HG02981 (cell line): ENCODE data around the gene AARS2.

ENCODE experiments used
- ATAC-seq: cut with Tn5 transposase; IDR thresholded peaks from one replicate; pipeline ENCODE4 v1.9.1; 2021; ENCODE audit warnings: mild to moderate bottlenecking, moderate library complexity; ENCODE audit not compliant: unreplicated experiment

AARS2 gene

GRCh38 chr6:44277763-44278162, 35.4 kb downstream of the AARS2 start:
- ATAC-seq, result no peak

- no peak for ATAC-seq
Measured at GRCh38 chr6:44276667-44277640, 36.2 kb downstream of the AARS2 start.

- no peak for ATAC-seq
Measured at GRCh38 chr6:44275749-44276648, 37.1 kb downstream of the AARS2 start.

DNA sequence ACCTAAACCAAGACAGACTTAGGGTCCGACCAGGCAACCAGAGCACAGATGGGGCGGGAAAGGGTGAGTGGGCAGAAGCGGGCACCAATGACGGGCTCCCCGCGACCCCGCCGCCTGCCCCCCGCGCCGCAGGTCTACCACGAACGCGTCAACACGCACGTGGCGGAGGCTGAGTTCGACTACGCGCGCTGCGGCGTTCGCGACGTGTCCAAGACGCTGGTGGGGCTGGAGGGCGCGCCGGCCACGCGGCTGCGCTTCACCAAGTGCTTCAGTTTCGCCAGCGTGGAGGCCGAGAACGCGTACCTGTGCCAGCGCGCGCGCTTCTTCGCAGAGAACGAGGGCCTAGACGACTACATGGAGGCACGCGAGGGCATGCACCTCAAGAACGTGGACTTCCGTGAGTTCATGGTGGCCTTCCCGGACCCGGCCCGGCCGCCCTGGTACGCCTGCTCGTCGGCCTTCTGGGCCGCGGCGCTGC, 37.8 kb downstream of the AARS2 start:
- ATAC-seq, result no peak

- ATAC-seq, result no peak
Measured at GRCh38 chr6:44273617-44274016, 39.5 kb downstream of the AARS2 start.

DNA sequence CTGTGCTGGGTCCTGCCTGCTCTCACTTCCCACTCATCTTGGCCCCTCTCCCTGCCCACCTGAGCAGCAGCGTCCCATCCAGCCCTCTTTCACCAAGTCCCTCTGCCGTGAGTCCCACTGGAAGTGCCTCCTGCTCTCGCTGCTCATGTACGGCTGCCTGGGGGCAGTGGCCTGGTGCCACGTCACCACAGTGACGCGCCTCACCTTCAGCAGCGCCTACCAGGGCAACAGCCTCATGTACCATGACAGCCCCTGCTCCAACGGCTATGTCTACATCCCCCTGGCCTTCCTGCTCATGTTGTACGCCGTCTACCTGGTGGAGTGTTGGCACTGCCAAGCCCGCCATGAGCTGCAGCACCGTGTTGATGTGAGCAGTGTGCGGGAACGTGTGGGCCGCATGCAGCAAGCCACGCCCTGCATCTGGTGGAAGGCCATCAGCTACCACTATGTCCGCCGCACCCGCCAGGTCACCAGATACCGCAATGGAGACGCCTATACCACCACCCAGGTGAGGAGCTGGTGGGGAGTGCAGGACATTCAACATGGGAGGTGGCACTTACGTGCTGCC, 40.1 kb downstream of the AARS2 start:
- ATAC-seq, result no peak

DNA sequence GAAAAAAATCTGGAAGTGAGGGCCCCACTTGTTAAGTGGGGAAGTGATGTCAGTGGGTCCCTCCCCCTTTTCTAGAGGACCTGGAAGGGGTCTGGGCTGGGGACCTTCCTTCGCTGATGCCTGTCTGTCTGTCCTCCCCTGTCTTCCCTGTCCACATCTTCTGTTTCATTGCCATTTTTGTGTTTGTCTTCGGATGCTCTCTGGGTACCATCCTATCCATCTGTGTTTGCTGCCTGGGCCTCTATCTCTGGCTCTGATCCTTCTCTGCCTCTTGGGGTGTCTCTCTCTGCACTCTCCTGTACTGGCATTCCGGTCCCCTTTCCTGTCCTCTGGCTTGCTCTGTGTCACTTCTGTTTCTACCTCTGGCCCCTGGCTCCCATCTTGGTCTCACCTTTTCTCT, 40.6 kb downstream of the AARS2 start:
- ATAC-seq, result no peak

GRCh38 chr6:44271914-44272313, 41.2 kb downstream of the AARS2 start:
- ATAC-seq, result no peak

DNA sequence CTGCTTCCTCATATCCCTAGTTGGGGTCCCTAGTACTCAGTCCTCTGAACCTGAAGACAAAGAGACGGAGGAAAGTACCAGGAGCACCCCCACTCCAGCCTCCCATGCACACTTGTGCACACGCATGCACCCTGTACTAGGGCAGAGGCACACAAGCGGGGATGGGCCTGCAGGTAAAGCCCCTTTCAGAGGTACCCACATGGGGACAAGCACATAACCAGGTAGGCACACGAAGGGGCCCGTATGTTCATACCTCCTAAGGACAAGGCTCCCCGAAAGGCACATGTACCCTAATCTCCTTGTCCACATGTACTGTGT, 41.8 kb downstream of the AARS2 start:
- no peak for ATAC-seq

DNA sequence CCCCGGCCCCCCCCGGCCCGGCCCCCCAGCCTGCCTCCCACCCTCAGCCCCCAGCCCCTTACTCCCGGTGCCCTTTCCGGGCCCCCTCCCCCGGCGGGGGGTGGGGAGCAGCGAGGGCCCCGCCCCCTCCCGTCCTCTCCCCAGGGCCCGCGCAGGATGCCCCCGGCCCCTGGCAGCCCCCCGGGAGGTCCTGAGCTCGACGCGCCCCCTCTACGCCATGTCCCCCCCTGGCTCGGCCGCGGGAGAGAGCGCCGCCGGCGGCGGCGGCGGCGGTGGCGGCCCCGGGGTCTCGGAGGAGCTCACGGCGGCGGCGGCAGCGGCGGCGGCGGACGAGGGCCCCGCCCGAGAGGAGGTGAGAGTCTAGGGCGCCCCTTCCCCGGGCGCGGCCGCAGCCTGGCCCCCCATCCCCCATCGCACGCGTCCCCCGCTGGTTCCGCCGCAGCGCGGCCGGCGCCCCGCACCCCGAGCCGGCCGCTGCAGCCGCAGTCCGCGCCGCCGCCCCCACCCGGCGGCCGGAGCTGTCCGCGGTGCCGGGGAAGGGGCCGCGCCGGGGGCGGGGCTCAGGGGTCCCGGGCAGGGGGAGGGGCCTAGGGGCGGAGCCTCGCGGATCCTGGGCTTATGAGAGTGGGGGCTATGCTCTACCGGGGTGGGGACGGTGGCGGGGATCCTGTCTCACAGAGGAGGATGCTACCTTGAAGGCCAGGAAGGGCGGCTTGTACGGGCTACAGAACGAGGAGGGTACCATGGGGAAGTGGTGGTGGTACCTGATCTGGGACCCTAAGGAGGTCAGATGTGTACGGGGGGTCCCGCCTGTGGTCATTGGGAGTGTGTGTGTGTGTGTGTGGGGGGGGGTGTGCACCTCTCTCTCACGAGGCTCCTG, 42.4 kb downstream of the AARS2 start:
- no peak for ATAC-seq

DNA sequence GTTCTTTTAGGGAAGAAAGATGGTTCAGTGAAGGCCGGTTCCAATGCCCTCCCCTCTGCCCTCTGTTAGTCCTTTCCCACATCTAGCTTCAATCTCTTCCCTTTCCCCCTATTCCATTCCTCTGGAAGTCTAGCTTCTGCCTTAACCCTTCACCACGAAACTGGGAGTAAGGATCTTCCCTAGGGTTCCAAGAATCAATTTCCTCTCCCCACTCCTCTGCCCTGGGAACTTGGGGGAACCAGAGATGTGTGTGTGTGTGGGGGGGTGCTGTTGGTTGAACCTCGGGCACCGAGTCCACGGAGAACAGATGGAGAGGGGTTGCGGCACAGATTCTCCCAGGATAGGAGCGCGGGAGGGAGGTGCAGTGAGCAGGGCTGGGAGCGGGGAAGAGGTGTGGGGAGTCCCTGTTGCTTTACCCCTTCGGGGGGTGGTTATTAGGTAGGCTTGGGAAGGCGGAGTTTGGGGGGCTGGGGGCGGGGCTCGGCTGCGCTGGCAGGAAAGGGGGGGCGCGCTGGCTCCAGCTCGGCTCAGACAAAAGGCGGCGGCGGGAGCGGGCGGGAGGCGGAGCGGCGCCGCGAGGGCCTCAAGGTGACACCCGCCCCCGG, 43.1 kb downstream of the AARS2 start, which contains the start of gene TMEM151B:
TSS of gene TMEM151B (plus strand) at position 530 of the 605 bp plus-strand sequence. CDS start 293 bp downstream, outside the sequence.
- ATAC-seq, result no peak

- ATAC-seq, result no peak
Measured at GRCh38 chr6:44269178-44269920, 43.8 kb downstream of the AARS2 start.

- no peak for ATAC-seq
Measured at GRCh38 chr6:44268095-44268628, 45.0 kb downstream of the AARS2 start.

- no peak for ATAC-seq
Measured at GRCh38 chr6:44267252-44267651, 45.9 kb downstream of the AARS2 start.

GRCh38 chr6:44266347-44266746, 46.8 kb downstream of the AARS2 start:
- ATAC-seq, result peak; percentile 33

GRCh38 chr6:44265722-44266233, 47.4 kb downstream of the AARS2 start:
- no peak for ATAC-seq

DNA sequence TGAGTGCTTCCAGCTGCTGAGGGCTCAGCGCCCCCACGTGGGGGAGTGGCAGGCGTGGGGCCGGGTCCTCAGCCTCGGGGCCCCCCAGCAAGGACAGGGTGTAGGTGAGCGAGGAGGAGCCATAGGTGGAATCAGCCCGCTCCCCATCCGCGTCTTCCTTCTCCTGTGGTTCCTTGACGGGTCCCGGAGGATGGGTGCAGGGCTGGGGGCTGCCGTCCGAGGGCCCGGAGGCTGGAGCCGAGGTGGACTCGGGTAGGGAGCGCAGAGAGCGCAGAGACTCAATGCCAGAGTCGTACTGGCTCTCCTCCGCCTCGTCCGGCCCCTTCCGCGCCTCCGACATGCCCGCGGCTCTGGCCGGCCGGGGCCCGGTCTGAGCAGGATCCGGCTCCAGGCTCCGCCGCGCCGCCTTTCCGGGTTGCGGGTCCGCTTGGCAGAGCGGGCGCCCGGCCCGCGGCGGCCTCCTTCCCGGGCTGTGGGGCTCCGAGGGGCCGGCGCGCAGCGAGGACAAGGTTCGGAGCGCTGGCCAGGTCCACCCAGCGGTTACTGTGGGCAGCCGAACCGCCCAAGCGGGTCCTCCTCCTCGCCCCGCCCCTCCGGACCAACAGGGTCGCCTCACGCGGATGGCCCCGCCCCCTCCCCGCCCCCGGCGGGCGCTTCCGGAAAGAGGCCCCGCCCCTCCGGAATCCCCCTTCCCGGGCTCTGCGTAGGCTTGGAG, 48.0 kb downstream of the AARS2 start, which contains the start of gene NFKBIE:
TSS of gene NFKBIE (minus strand) at position 545 of the 715 bp plus-strand sequence. CDS start at position 340, 205 bp downstream.
- peak; percentile 33 for ATAC-seq
